HEK293T (cell line): ENCODE results near the gene EPHA4.

Experiments
- CTCF ChIA-PET: fragments of 350-600 bp; formaldehyde crosslinking; extraction: SDS; loops from one replicate; lab custom pipeline; 2021; ENCODE audit warnings: antibody characterized with exemption, inconsistent platforms; lab: Yijun Ruan, JAX
- POLR2A ChIA-PET: fragments of 350-600 bp; formaldehyde crosslinking; extraction: SDS; loops from one replicate; lab custom pipeline; 2020; ENCODE audit warnings: antibody characterized with exemption, inconsistent platforms; lab: Yijun Ruan, JAX
- DNase-seq: peaks from one replicate; pipeline ENCODE4 v3.0.0; 2012; ENCODE audit warnings: mixed read lengths; ENCODE audit errors: extremely low spot score
- ARNT ChIP-seq: fragments of 450-650 bp; IDR thresholded peaks from 2 replicates; pipeline ENCODE4 v1.6.1; 2017; ENCODE audit warnings: mild to moderate bottlenecking
- BHLHE40 ChIP-seq: fragments of 450-650 bp; IDR thresholded peaks from 2 replicates; pipeline ENCODE4 v1.6.1; 2016; ENCODE audit warnings: mild to moderate bottlenecking, moderate library complexity, borderline replicate concordance
- CTBP1 ChIP-seq: fragments of 450-650 bp; IDR thresholded peaks from 2 replicates; pipeline ENCODE4 v1.6.1; 2016; ENCODE audit warnings: borderline replicate concordance
- ELF4 ChIP-seq: fragments of 450-650 bp; IDR thresholded peaks from 2 replicates; pipeline ENCODE4 v1.6.1; 2017; ENCODE audit warnings: antibody characterized with exemption
- FOXA1 ChIP-seq: fragments of 450-650 bp; IDR thresholded peaks from 2 replicates; pipeline ENCODE4 v1.6.1; 2016; ENCODE audit warnings: mild to moderate bottlenecking
- FOXK2 ChIP-seq: fragments of 450-650 bp; IDR thresholded peaks from 2 replicates; pipeline ENCODE4 v1.6.1; 2016; ENCODE audit warnings: mild to moderate bottlenecking
- FOXM1 ChIP-seq: fragments of 450-650 bp; IDR thresholded peaks from 2 replicates; pipeline ENCODE4 v1.6.1; 2017; ENCODE audit warnings: mild to moderate bottlenecking, borderline replicate concordance
- HDGF ChIP-seq: fragments of 450-650 bp; IDR thresholded peaks from 2 replicates; pipeline ENCODE4 v1.6.1; 2017; ENCODE audit warnings: antibody characterized with exemption, borderline replicate concordance
- L3MBTL2 ChIP-seq: fragments of 450-650 bp; conservative IDR thresholded peaks from 2 replicates; pipeline ENCODE4 v1.6.1; 2016; ENCODE audit warnings: mild to moderate bottlenecking
- LEF1 ChIP-seq: fragments of 450-650 bp; IDR thresholded peaks from 2 replicates; pipeline ENCODE4 v1.6.1; 2017; ENCODE audit warnings: mild to moderate bottlenecking, borderline replicate concordance
- NFRKB ChIP-seq: fragments of 450-650 bp; IDR thresholded peaks from 2 replicates; pipeline ENCODE4 v1.6.1; 2016; ENCODE audit warnings: mild to moderate bottlenecking, moderate library complexity
- PKNOX1 ChIP-seq: fragments of 450-650 bp; IDR thresholded peaks from 2 replicates; pipeline ENCODE4 v1.6.1; 2016
- SP1 ChIP-seq: fragments of 450-650 bp; IDR thresholded peaks from 2 replicates; pipeline ENCODE4 v1.6.1; 2017
- SUZ12 ChIP-seq: fragments of 450-650 bp; IDR thresholded peaks from 2 replicates; pipeline ENCODE4 v1.6.1; 2016; ENCODE audit warnings: mild to moderate bottlenecking
- TARDBP ChIP-seq: fragments of 450-650 bp; IDR thresholded peaks from 2 replicates; pipeline ENCODE4 v1.6.1; 2016
- ZNF384 ChIP-seq: fragments of 450-650 bp; IDR thresholded peaks from 2 replicates; pipeline ENCODE4 v1.6.1; 2016

The EPHA4 gene

GRCh38 chr2:221553333-221553732 lies 18.8 kb downstream of the EPHA4 start:
- TF ChIP-seq SP1 (no peak), CTBP1 (no peak), TARDBP (no peak), ELF4 (no peak), NFRKB (no peak), FOXA1 (no peak)
- DNase-seq, result no peak
- ChIA-PET CTCF (interaction anchor here (1.2 kb wide), 1 partner anchor 12 kb away, joined by 3 read pairs; no protein-coding TSS in a partner anchor), POLR2A (interaction anchor here (1.0 kb wide), 1 partner anchor 182 kb away, joined by 3 read pairs; no protein-coding TSS in a partner anchor)

- CTCF ChIA-PET, result interaction anchor here (1.2 kb wide), 1 partner anchor 11 kb away, joined by 3 read pairs; no protein-coding TSS in a partner anchor
- TF ChIP-seq PKNOX1 (no peak), ZNF384 (no peak), BHLHE40 (no peak), CTBP1 (no peak), LEF1 (no peak), SUZ12 (no peak), ELF4 (no peak), FOXK2 (no peak), L3MBTL2 (no peak), FOXM1 (no peak), SP1 (no peak), NFRKB (no peak), TARDBP (no peak), ARNT (no peak), FOXA1 (no peak)
- POLR2A ChIA-PET, result no interaction called here
- no peak for DNase-seq
These were observed 19.8 kb downstream of the EPHA4 start for GRCh38 chr2:221552291-221552690.

- ChIA-PET POLR2A (no interaction called here), CTCF (interaction anchor here (1.2 kb wide), 1 partner anchor 10 kb away, joined by 3 read pairs; no protein-coding TSS in a partner anchor)
- TF ChIP-seq ZNF384 (no peak), LEF1 (no peak), TARDBP (no peak), SUZ12 (no peak)
- no peak for DNase-seq
These were observed 20.2 kb downstream of the EPHA4 start for GRCh38 chr2:221551864-221552263.

DNA sequence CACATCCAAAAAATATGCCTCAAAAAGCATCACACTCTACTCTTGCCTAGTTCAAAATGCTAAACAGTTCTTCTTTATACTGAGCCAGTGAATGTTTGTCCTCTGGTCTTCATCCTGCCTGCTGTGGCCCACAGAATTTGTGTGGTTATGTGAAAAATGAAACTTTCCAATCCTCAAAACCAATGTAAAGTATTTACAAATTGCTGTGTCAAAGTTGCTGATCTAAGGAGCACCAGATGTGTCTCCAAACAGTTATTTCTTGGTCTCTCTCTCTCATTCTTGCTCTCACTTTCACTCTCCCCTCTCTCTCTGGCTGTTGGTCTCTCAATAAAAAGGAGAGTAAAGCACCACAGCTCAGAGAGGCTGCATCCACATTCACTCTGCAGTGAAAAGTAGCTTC lies 23.0 kb downstream of the EPHA4 start:
- TF ChIP-seq BHLHE40 (no peak), NFRKB (no peak), ZNF384 (no peak), FOXK2 (no peak), ELF4 (no peak), LEF1 (no peak), ARNT (no peak), PKNOX1 (no peak), L3MBTL2 (no peak), SUZ12 (no peak)
- POLR2A ChIA-PET, result no interaction called here
- no peak for DNase-seq
- CTCF ChIA-PET, result no interaction called here

GRCh38 chr2:221546505-221547225 lies 25.4 kb downstream of the EPHA4 start:
- TF ChIP-seq ZNF384, result no peak
- ChIA-PET POLR2A (interaction anchor here (0.7 kb wide), 1 partner anchor 9 kb away, joined by 4 read pairs; no protein-coding TSS in a partner anchor), CTCF (no interaction called here)
- no peak for DNase-seq

DNA sequence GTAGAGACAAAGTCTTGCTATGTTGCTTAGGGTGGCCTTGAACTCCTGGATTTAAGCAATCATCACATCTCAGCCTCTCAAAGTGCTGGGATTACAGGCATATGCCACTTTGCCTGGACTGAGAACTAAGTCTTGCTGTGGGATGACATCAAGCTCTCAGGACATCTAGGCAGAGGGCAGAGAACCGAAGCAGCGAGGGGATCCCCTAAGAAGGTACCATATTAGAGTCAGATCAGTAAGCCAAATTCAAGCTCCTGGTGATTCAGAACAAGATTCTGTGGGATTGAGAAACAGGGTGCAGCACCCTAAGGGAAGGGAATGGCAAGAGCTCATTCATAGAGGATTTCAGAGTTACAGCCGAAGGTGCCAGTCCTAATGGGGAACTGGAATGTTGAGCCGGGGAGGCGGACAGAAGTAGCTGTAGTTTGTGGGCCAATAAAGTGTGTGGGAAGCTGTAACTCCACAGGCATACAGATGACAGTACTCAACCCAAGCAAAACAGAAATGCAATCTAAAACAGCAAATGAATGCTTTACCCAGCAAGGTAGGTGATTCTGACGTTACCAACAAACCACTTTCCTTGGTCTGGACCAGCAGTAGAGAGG lies 30.9 kb downstream of the EPHA4 start:
- POLR2A ChIA-PET, result no interaction called here
- DNase-seq, result no peak
- TF ChIP-seq BHLHE40 (no peak), NFRKB (no peak), PKNOX1 (no peak), ARNT (no peak), L3MBTL2 (no peak), SUZ12 (no peak), TARDBP (no peak), FOXM1 (no peak), FOXK2 (no peak), FOXA1 (no peak), HDGF (no peak), CTBP1 (no peak), ZNF384 (no peak)
- CTCF ChIA-PET, result interaction anchor here (0.6 kb wide), 1 partner anchor 11 kb away, joined by 3 read pairs; no protein-coding TSS in a partner anchor
